ENCODE results near the gene HMGCR. TPM values are rescaled to one million over a fixed set of nuclear protein-coding genes. Genes with fewer than 3 reads are reported as not detected.
"Not testable (repeated sequence)": the region's sequence is repeated elsewhere in the genome, so short reads cannot be mapped to it uniquely, and the experiment has no call there.

Gene HMGCR
- polyA plus RNA-seq, 2 of the 4 experiments (the other 2 are of a cell fraction): 25.9 to 35.0 TPM

GRCh38 chr5:75310212-75310611 lies 26.8 kb upstream of the HMGCR start:
- FAIRE-seq (no peak), ATAC-seq (no peak), DNase-seq (ENCODE audit: low read depth in 1 of 2, low spot score in 1 of 2) (no peak)
- Histone ChIP-seq H3K9me3 (no peaks in the 10 kb centered on the region), H3K4me2 (no peak overlapping the region), H3K4me1 (no peaks in the 10 kb centered on the region), H3K4me3 (no peak overlapping the region), H3K27ac (no peak overlapping the region)
- TF ChIP-seq CBX2 (IDR thresholded peaks at IDR 0.05; ENCODE audit: borderline replicate concordance, low read depth) (no peak), POLR2AphosphoS2 (conservative IDR thresholded peaks at IDR 0.05; ENCODE audit: low read length) (no peak), NR3C1 (IDR thresholded peaks at IDR 0.05) (no peak), NFE2L2 (conservative IDR thresholded peaks at IDR 0.05; ENCODE audit: low read length) (no peak), CBX8 (IDR thresholded peaks at IDR 0.05) (no peak), TFCP2L1 (CRISPR knock-in tag; IDR thresholded peaks at IDR 0.05) (no peak), TP53 (CRISPR knock-in tag; IDR thresholded peaks at IDR 0.05) (no peak), BHLHE40 (IDR thresholded peaks at IDR 0.05; ENCODE audit: low read depth, low read length) (no peak), HOXB5 (CRISPR knock-in tag; IDR thresholded peaks at IDR 0.05) (no peak), CEBPB (IDR thresholded peaks at IDR 0.05) (no peak), KDM5A (IDR thresholded peaks at IDR 0.05) (no peak), HOXA7 (CRISPR knock-in tag; IDR thresholded peaks at IDR 0.05) (no peak), ESRRA (IDR thresholded peaks at IDR 0.05; ENCODE audit: borderline replicate concordance, low read length) (no peak), EHMT2 (IDR thresholded peaks at IDR 0.05; ENCODE audit: low read depth) (no peak), CHD4 (IDR thresholded peaks at IDR 0.05; ENCODE audit: borderline replicate concordance) (no peak)
- TF ChIP-seq, protein P1, sequence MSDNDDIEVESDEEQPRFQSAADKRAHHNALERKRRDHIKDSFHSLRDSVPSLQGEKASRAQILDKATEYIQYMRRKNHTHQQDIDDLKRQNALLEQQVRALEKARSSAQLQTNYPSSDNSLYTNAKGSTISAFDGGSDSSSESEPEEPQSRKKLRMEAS (IDR thresholded peaks at IDR 0.05): no peak
- TF ChIP-seq, protein P2, sequence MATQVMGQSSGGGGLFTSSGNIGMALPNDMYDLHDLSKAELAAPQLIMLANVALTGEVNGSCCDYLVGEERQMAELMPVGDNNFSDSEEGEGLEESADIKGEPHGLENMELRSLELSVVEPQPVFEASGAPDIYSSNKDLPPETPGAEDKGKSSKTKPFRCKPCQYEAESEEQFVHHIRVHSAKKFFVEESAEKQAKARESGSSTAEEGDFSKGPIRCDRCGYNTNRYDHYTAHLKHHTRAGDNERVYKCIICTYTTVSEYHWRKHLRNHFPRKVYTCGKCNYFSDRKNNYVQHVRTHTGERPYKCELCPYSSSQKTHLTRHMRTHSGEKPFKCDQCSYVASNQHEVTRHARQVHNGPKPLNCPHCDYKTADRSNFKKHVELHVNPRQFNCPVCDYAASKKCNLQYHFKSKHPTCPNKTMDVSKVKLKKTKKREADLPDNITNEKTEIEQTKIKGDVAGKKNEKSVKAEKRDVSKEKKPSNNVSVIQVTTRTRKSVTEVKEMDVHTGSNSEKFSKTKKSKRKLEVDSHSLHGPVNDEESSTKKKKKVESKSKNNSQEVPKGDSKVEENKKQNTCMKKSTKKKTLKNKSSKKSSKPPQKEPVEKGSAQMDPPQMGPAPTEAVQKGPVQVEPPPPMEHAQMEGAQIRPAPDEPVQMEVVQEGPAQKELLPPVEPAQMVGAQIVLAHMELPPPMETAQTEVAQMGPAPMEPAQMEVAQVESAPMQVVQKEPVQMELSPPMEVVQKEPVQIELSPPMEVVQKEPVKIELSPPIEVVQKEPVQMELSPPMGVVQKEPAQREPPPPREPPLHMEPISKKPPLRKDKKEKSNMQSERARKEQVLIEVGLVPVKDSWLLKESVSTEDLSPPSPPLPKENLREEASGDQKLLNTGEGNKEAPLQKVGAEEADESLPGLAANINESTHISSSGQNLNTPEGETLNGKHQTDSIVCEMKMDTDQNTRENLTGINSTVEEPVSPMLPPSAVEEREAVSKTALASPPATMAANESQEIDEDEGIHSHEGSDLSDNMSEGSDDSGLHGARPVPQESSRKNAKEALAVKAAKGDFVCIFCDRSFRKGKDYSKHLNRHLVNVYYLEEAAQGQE (IDR thresholded peaks at IDR 0.05): no peak
- TF ChIP-seq, protein P3, sequence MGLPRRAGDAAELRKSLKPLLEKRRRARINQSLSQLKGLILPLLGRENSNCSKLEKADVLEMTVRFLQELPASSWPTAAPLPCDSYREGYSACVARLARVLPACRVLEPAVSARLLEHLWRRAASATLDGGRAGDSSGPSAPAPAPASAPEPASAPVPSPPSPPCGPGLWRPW (IDR thresholded peaks at IDR 0.05): no peak
- TF ChIP-seq, protein P4, sequence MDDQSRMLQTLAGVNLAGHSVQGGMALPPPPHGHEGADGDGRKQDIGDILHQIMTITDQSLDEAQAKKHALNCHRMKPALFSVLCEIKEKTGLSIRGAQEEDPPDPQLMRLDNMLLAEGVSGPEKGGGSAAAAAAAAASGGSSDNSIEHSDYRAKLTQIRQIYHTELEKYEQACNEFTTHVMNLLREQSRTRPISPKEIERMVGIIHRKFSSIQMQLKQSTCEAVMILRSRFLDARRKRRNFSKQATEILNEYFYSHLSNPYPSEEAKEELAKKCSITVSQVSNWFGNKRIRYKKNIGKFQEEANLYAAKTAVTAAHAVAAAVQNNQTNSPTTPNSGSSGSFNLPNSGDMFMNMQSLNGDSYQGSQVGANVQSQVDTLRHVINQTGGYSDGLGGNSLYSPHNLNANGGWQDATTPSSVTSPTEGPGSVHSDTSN (IDR thresholded peaks at IDR 0.05): no peak
- CTCF ChIA-PET: no interaction called here
- 83% methylated on average over 3 of the region's 3 CpGs for WGBS (ENCODE audit: missing lambda C conversion rate)
- POLR2A ChIA-PET: no interaction called here

- H3K4me3 ChIP-seq; DNase-seq (ENCODE audit: low read depth in 1 of 2, low spot score in 1 of 2); H3K4me2 ChIP-seq; H3K9me3 ChIP-seq; ATAC-seq; FAIRE-seq: not testable (repeated sequence)
- peak overlapping the region in 1 of 2 experiments; percentile 90; a peak in 2 of 6 replicates for H3K27ac ChIP-seq
- WGBS (ENCODE audit: missing lambda C conversion rate): 90% methylated on average over 4 of the region's 4 CpGs
- H3K4me1 ChIP-seq: peaks cover 29% of the 10 kb centered on the region
- ChIA-PET CTCF (interaction anchor here (0.9 to 3.1 kb wide), 4 partner anchors 10 to 18 kb away, joined by 3 to 18 read pairs (median 4); partner anchors contain the start of gene HMGCR), POLR2A (interaction anchor here (2.3 to 2.5 kb wide), 2 partner anchors 18 to 83 kb away, joined by 8 to 34 read pairs; partner anchors contain the start of genes ANKRD31 and HMGCR)
These were observed 17.9 kb upstream of the HMGCR start for GRCh38 chr5:75319148-75319547.

- peak overlapping the region; percentile 79 for H3K4me2 ChIP-seq
- WGBS (ENCODE audit: missing lambda C conversion rate): 75% methylated on average over 1 of the region's 1 CpG
- peak overlapping the region; percentile 82 to 90; a peak in 4 of 6 replicates for H3K27ac ChIP-seq
- no peak for ATAC-seq
- CTCF ChIA-PET: interaction anchor here (0.9 to 3.1 kb wide), 5 partner anchors 10 to 17 kb away, joined by 3 to 18 read pairs (median 6); partner anchors contain the start of gene HMGCR
- POLR2A ChIA-PET: interaction anchor here (2.3 to 2.5 kb wide), 2 partner anchors 17 to 83 kb away, joined by 8 to 34 read pairs; partner anchors contain the start of genes ANKRD31 and HMGCR
- FAIRE-seq: no peak
- no peak for DNase-seq (ENCODE audit: low read depth in 1 of 2, low spot score in 1 of 2)
- peaks cover 34% of the 10 kb centered on the region for H3K4me1 ChIP-seq
- H3K9me3 ChIP-seq: no peaks in the 10 kb centered on the region
- H3K4me3 ChIP-seq: no peak overlapping the region
- TF ChIP-seq HEYL (CRISPR knock-in tag; IDR thresholded peaks at IDR 0.05) (no peak), NFE2L2 (conservative IDR thresholded peaks at IDR 0.05; ENCODE audit: low read length) (no peak), POLR2A (IDR thresholded peaks at IDR 0.05; ENCODE audit: low read length) (no peak), RCOR1 (IDR thresholded peaks at IDR 0.05; ENCODE audit: low read depth, low read length) (no peak)
- TF ChIP-seq, protein P5, sequence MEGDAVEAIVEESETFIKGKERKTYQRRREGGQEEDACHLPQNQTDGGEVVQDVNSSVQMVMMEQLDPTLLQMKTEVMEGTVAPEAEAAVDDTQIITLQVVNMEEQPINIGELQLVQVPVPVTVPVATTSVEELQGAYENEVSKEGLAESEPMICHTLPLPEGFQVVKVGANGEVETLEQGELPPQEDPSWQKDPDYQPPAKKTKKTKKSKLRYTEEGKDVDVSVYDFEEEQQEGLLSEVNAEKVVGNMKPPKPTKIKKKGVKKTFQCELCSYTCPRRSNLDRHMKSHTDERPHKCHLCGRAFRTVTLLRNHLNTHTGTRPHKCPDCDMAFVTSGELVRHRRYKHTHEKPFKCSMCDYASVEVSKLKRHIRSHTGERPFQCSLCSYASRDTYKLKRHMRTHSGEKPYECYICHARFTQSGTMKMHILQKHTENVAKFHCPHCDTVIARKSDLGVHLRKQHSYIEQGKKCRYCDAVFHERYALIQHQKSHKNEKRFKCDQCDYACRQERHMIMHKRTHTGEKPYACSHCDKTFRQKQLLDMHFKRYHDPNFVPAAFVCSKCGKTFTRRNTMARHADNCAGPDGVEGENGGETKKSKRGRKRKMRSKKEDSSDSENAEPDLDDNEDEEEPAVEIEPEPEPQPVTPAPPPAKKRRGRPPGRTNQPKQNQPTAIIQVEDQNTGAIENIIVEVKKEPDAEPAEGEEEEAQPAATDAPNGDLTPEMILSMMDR (IDR thresholded peaks at IDR 0.05): no peak
- TF ChIP-seq, protein P4 (IDR thresholded peaks at IDR 0.05): no peak
- TF ChIP-seq, protein P6, sequence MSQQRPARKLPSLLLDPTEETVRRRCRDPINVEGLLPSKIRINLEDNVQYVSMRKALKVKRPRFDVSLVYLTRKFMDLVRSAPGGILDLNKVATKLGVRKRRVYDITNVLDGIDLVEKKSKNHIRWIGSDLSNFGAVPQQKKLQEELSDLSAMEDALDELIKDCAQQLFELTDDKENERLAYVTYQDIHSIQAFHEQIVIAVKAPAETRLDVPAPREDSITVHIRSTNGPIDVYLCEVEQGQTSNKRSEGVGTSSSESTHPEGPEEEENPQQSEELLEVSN (IDR thresholded peaks at IDR 0.05; ENCODE audit: borderline replicate concordance, low read depth): no peak
- TF ChIP-seq, protein P7, sequence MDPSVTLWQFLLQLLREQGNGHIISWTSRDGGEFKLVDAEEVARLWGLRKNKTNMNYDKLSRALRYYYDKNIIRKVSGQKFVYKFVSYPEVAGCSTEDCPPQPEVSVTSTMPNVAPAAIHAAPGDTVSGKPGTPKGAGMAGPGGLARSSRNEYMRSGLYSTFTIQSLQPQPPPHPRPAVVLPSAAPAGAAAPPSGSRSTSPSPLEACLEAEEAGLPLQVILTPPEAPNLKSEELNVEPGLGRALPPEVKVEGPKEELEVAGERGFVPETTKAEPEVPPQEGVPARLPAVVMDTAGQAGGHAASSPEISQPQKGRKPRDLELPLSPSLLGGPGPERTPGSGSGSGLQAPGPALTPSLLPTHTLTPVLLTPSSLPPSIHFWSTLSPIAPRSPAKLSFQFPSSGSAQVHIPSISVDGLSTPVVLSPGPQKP (IDR thresholded peaks at IDR 0.05; ENCODE audit: low read depth, low read length): no peak
These were observed 17.4 kb upstream of the HMGCR start for GRCh38 chr5:75319638-75320037.

Measured in A549 (cell line).